Stimulated activated CD4-positive, alpha-beta T cell treated with anti-CD3 and anti-CD28 coated beads, TNF-alpha, amount 100 ng/mL, for 24 hours (primary cell): Measurements from ENCODE around the gene HSD17B1.
A peak's percentile ranks its signal among the peaks of the same experiment; 100 is the strongest.

Experiments
- DNase-seq, 3 experiments: peaks; one replicate each; pipeline ENCODE4 v3.0.0-alpha.2; 2020; ENCODE audit warnings: low read depth in 3 of 3

The HSD17B1 gene

DNA sequence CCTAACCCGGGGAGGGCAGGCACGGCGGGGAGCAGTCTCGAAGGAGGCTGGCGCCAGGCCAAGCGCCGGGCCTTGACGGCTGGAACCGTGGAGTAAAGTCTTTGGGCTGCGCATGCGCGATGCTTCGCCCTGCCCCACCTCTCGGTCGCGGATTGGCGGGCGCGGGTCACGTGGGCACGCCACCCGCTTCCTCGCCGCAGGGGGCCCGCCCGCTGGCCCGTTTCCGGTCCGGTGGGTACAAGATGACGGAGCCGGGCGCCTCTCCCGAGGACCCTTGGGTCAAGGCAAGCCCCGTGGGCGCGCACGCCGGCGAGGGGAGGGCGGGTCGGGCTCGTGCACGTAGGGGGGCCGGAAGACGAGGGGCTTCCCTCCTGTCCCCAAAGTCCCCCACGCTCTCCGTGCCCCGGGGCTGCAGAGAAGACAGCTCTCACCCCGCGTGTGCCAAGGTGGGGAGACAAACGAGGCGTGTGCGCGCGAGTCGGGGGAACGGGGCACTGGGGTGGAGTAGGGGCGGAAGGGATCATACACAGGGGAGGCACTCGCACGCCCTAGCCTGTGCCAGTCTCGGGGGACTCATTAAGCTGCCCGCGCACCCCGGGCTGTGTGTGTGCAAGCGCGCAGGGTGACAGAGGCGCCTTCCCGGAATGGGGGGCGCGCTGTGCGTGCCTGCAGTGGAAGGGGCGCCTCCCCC is 14.3 kb downstream of the HSD17B1 start, which contains the start of gene MLX:
Gene MLX, plus strand, starts transcription at position 218 of the 691 bp plus-strand sequence. Its CDS starts 25 bp downstream, at position 243.
- DNase-seq, result peak; percentile 81 to 91 (median 86)

DNA sequence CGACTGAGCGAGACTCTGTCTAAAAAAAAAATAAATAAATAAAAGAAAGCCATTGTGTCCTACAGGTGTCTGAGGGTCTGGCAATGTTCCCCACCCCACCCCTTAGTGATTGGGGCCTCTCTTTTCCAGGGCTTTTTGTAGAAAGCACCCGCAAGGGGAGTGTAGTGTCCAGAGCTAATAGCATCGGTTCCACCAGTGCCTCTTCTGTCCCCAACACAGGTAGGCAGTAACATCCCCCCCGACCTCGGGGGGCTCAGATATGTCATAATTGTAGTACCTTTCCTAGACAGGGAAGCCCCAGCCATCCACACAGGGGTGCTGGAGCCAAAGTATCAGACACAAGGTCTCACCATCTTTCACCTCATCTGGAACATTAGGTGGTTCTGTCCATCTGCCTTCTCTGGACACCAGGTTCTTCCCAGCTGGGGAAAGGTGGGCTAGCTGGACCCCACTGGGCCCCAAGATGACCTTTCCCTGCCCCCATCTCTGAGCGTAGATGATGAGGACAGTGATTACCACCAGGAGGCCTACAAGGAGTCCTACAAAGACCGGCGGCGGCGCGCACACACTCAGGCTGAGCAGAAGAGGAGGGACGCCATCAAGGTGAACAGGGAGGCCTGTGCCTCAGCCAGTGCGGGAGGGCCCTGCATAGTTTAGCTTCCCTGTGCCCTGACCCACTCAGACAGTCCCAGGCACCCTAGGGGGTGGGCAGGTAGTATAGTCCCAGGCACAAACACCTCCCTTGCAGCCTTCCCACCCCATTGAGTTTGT is 15.8 kb downstream of the HSD17B1 start:
- DNase-seq, result no peak

- no peak for DNase-seq
Measured at GRCh38 chr17:42571435-42572225, 18.9 kb downstream of the HSD17B1 start.

DNA sequence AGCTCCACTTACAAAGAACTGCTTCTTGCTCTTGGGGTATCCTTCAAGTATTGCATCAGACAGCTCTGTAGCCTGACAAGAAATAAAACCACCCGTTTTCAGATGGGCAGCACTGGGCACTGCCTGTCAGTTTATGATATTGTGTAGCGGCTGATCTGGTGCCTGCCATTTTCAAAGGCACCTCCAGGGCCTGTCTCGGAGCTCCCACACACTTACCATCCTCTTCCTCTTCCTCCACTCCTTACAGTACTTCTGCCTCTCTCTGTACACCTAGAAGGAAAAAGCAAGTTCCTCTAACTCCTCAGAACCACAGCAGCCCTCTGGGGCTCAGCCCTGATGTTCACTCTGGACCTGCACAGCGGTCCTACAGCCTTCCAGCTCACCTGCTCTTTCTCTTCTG is 20.4 kb downstream of the HSD17B1 start:
- no peak for DNase-seq

- DNase-seq, result no peak
Measured at GRCh38 chr17:42574463-42574862, 21.7 kb downstream of the HSD17B1 start.

DNA sequence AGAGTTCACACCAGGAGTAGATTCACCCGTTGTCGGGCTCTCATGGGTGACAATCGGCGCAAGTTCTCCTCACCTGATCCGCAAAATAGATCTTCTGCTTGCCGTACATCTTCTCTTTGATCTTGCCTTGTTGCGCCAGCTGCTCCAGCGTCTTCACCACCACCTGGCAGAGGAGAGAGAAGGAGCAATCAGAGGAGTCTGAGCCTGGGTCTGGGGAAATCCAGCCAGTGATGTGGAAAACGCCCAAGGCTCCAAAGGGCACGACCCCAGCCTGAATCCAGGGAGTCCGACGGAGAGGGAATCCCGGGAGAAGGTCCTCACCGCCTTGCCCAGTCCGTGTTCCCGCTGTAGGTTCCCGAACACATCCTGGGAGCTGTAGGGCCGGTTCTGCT is 24.4 kb downstream of the HSD17B1 start:
- DNase-seq, result no peak

- peak; percentile 89 to 97 (median 90) for DNase-seq
Measured at GRCh38 chr17:42577532-42578281, 25.0 kb downstream of the HSD17B1 start, which contains the start of gene PSMC3IP. Gene PSMC3IP (minus strand): TSS chr17:42577729. CDS start chr17:42577686, 43 bp downstream.

GRCh38 chr17:42578282-42578869 is 25.7 kb downstream of the HSD17B1 start:
- DNase-seq, result peak; percentile 44 to 79 (median 57)

GRCh38 chr17:42579794-42580551 is 27.2 kb downstream of the HSD17B1 start:
- no peak for DNase-seq

- no peak for DNase-seq
Measured at GRCh38 chr17:42581744-42582270, 29.1 kb downstream of the HSD17B1 start.

DNA sequence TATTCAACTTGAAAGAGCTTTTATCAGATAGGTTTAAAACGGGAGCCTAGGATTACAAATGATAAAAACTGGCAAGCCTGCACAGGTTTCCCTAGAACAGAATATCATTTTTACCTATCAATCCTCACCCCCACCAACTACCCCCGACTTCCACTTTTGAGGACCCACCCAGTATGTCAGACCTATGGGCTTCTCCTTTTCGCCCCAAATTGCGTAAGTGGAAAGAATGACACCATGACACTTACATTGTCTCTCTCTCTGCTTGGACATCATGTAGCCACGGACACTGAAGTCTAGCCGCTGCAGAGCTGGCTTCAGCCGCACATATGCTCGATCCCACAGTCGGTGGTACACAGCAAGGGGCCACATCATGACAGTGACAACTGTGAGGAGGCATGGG is 32.2 kb downstream of the HSD17B1 start:
- no peak for DNase-seq

- no peak for DNase-seq
Measured at GRCh38 chr17:42585353-42585752, 32.6 kb downstream of the HSD17B1 start.

DNA sequence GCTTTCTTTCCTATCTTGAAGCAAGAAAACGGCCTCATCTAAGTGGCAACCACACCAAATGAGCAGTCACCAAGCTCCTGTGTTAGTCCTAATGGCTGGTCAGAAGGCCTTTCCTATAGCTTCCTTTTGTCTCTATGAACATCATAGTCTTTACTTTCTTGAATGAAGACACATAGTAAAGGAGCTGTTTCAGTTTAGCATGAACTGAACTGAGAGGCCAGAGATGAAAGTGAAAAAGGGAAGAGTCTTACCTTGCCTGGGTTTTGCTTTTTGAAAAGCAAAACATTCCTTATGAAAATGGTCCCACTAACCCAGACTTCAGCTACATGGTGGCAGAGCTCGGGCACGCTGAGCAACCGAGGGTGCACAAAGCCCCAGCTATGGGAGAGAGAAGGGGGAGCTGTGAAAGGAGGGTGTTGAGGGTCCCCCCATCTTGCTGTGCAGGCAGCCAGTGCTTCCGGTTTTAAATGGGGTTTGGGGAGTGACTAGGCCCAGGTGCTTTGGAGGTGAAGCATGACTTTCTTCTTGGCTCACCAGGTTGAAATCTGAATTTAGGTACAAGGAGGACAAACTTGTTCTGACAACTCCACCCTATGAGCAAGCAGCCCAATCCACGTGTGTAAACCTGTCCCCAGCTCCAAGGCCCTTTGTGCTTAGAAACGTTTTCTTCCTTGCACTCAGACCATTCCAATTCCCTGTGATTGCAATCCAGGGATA is 33.9 kb downstream of the HSD17B1 start:
- DNase-seq, result no peak

DNA sequence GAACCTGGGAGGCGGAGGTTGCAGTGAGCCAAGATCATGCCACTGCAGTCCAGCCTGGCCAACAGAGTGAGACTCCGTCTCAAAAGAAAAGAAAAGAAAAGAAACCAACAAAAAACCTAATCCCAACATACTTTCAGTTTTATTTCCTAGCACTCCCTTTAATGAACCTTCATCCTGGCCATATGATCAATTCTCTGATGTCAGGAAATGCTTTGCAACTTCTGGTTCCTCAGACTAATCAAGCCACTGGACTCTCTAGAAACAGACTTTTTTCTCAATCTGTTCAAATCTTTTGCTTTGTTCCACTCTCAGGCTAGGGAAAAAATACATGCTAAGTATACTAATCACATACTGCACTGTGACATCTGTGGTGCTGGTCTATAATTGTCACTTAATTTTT is 38.2 kb downstream of the HSD17B1 start:
- no peak for DNase-seq

DNA sequence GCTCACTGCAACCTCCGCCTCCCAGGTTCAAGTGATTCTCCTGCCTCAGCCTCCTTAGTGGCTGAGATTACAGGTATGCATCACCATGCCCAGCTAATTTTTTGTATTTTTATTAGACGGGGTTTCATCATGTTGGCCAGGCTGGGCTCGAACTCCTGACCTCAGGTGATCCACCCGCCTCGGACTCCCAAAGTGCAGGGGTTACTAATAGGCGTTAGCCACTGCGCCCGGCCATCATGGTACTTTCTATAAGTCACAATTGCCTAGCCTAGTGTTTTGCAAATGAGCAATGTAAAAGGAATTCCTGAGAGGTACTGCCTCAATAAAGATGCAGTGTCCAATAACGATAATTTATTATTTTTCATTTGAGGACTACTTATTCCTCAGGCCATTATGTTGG is 38.7 kb downstream of the HSD17B1 start:
- DNase-seq, result no peak

DNA sequence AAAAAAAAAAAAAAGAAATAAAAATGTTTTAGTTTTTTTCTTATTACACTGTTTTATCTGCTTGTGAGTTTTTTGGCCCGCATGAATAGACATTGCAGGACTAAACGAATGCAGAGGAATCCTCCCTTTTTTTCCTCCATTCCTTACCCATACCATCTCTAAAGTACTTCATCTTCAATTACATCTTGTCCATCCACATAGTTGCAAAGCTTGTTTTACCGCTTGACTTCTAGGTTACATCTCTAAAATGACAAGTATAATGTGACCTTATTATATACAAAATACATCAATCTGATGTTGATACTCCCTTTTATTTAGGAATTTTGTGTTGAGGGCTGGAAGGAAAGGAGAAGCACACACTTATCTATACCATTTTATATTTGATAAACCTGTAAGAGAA is 43.7 kb downstream of the HSD17B1 start:
- no peak for DNase-seq

GRCh38 chr17:42598905-42599304 is 46.2 kb downstream of the HSD17B1 start:
- no peak for DNase-seq

DNA sequence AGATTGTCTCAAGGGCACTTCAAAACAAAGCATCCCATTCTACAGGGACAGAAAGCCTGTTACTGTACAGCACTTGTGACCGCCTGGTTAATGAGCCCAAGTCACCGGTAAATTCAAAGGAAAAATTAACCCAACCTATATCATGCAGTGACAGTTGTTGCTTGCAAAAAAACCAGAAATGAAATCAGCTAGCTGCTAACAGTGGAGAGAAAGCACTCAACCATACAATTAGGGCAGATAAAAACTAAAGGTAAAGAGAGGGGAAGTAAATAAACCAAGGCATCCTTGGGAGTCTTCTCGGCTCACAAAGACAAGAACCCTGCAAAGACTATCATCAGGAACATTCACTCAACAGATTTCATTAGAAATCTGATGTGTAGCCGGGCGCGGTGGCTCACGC is 50.6 kb downstream of the HSD17B1 start:
- no peak for DNase-seq
